ENCODE data around the gene PSMB7.

GRCh38 chr9:124306098-124306735 is 109.0 kb downstream of the PSMB7 start:
- TF ChIP-seq CTCF (tag by site-specific recombination; IDR thresholded peaks at IDR 0.05): no peak
- TF ChIP-seq TCF7L2 (IDR thresholded peaks at IDR 0.05; ENCODE audit: borderline replicate concordance, low read depth, low read length): no peak
- TF ChIP-seq PBX3 (CRISPR knock-in tag; IDR thresholded peaks at IDR 0.05): no peak
- TF ChIP-seq, protein P1, sequence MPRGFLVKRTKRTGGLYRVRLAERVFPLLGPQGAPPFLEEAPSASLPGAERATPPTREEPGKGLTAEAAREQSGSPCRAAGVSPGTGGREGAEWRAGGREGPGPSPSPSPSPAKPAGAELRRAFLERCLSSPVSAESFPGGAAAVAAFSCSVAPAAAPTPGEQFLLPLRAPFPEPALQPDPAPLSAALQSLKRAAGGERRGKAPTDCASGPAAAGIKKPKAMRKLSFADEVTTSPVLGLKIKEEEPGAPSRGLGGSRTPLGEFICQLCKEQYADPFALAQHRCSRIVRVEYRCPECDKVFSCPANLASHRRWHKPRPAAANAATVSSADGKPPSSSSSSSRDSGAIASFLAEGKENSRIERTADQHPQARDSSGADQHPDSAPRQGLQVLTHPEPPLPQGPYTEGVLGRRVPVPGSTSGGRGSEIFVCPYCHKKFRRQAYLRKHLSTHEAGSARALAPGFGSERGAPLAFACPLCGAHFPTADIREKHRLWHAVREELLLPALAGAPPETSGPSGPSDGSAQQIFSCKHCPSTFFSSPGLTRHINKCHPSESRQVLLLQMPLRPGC (tag by site-specific recombination; IDR thresholded peaks at IDR 0.05): no peak
- TF ChIP-seq ZNF561 (tag by site-specific recombination; IDR thresholded peaks at IDR 0.05; ENCODE audit: borderline replicate concordance): no peak
- no peak for TF ChIP-seq MZF1 (tag by site-specific recombination; IDR thresholded peaks at IDR 0.05; ENCODE audit: borderline replicate concordance)
- TF ChIP-seq ATF2 (tag by site-specific recombination; IDR thresholded peaks at IDR 0.05; ENCODE audit: low read depth): no peak
- no peak for TF ChIP-seq ZNF121 (tag by site-specific recombination; IDR thresholded peaks at IDR 0.05)
- TF ChIP-seq ZNF274 (IDR thresholded peaks at IDR 0.05; ENCODE audit: low read length): no peak
- TF ChIP-seq ZNF274 (tag by site-specific recombination; IDR thresholded peaks at IDR 0.05; ENCODE audit: borderline replicate concordance): no peak
- TF ChIP-seq, protein P2, sequence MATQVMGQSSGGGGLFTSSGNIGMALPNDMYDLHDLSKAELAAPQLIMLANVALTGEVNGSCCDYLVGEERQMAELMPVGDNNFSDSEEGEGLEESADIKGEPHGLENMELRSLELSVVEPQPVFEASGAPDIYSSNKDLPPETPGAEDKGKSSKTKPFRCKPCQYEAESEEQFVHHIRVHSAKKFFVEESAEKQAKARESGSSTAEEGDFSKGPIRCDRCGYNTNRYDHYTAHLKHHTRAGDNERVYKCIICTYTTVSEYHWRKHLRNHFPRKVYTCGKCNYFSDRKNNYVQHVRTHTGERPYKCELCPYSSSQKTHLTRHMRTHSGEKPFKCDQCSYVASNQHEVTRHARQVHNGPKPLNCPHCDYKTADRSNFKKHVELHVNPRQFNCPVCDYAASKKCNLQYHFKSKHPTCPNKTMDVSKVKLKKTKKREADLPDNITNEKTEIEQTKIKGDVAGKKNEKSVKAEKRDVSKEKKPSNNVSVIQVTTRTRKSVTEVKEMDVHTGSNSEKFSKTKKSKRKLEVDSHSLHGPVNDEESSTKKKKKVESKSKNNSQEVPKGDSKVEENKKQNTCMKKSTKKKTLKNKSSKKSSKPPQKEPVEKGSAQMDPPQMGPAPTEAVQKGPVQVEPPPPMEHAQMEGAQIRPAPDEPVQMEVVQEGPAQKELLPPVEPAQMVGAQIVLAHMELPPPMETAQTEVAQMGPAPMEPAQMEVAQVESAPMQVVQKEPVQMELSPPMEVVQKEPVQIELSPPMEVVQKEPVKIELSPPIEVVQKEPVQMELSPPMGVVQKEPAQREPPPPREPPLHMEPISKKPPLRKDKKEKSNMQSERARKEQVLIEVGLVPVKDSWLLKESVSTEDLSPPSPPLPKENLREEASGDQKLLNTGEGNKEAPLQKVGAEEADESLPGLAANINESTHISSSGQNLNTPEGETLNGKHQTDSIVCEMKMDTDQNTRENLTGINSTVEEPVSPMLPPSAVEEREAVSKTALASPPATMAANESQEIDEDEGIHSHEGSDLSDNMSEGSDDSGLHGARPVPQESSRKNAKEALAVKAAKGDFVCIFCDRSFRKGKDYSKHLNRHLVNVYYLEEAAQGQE (tag by site-specific recombination; IDR thresholded peaks at IDR 0.05): no peak

All from HEK293 (cell line).